Endothelial cell of umbilical vein (primary cell): ENCODE measurements around the gene CBY2. TPM values are rescaled to one million over a fixed set of nuclear protein-coding genes. Genes with fewer than 3 reads are reported as not detected.

Source experiments
- BruUV-seq: library from RNA; stranded (reverse); fragments of 400-500 nt; replicated peaks from 2 replicates; lab custom pipeline; 2021; lab: Mats Ljungman, UMichigan
- CTCF ChIA-PET: fragments of 300-600, 350-600 bp; sonication (Branson Sonifier 250); formaldehyde crosslinking; loops from one replicate; lab custom pipeline; 2021; ENCODE audit warnings: antibody characterized with exemption, inconsistent platforms; lab: Charles Lee
- POLR2A ChIA-PET: fragments of 300-600, 350-600 bp; sonication (Branson Sonifier 250); formaldehyde crosslinking; loops from one replicate; lab custom pipeline; 2021; ENCODE audit warnings: antibody characterized with exemption, inconsistent platforms; lab: Charles Lee
- DNase-seq: peaks from one replicate; pipeline ENCODE4 v3.0.0-alpha.2; 2011; ENCODE audit warnings: low read depth, low spot score
- FAIRE-seq: peaks from 2 replicates; lab custom pipeline; 2011; peaks lifted over from hg19 to GRCh38; lab: Jason Lieb, UNC
- H2AFZ ChIP-seq: 2 replicates; pipeline ENCODE4 v1.6.0; 2012; ENCODE audit warnings: low read depth, low read length, control low read depth, inconsistent platforms
- H3K27ac ChIP-seq: 2 replicates; pipeline ENCODE4 v1.5.1; 2011; ENCODE audit warnings: low read depth, mild to moderate bottlenecking, control low read depth, low read length, moderate library complexity; ENCODE audit not compliant: insufficient read depth
- H3K27me3 ChIP-seq, 2 experiments: 2 replicates each; pipeline versions ENCODE4 v1.6.0 to v1.6.1; 2011; ENCODE audit warnings: low read length in 2 of 2, mixed read lengths in 1 of 2; ENCODE audit not compliant: control insufficient read depth in 2 of 2, insufficient read depth in 2 of 2
- H3K36me3 ChIP-seq, 2 experiments: 2 replicates in 1 of 2; 3 replicates in 1 of 2; pipeline ENCODE4 v1.5.1; 2011; ENCODE audit warnings: low read length in 2 of 2, mild to moderate bottlenecking in 1 of 2, moderate library complexity in 1 of 2; ENCODE audit not compliant: control insufficient read depth in 2 of 2, insufficient read depth in 2 of 2; ENCODE audit errors: extremely low read depth in 1 of 2
- H3K4me1 ChIP-seq: 3 replicates; pipeline ENCODE4 v1.5.1; 2011; ENCODE audit warnings: mild to moderate bottlenecking, low read length; ENCODE audit not compliant: control insufficient read depth, insufficient read depth; ENCODE audit errors: extremely low read depth
- H3K4me2 ChIP-seq: 2 replicates; pipeline ENCODE4 v1.6.1; 2011; ENCODE audit warnings: low read length, control low read depth, mixed read lengths; ENCODE audit not compliant: insufficient read depth
- H3K4me3 ChIP-seq, 3 experiments: fragments of 200-600 bp in 1 of 3; sonication (generic), shearing (Covaris generic) in 1 of 3; replicated peaks in 1 of 3; 2 replicates each; pipeline ENCODE4 v1.5.1; 2011 to 2016; ENCODE audit warnings: control low read depth in 3 of 3, low read length in 3 of 3, mild to moderate bottlenecking in 2 of 3, inconsistent platforms in 1 of 3, low read depth in 1 of 3, moderate library complexity in 1 of 3; ENCODE audit not compliant: insufficient read depth in 1 of 3
- H3K79me2 ChIP-seq: 2 replicates; pipeline ENCODE4 v1.6.0; 2012; ENCODE audit warnings: low read length, inconsistent platforms; ENCODE audit not compliant: control insufficient read depth, insufficient read depth
- H3K9ac ChIP-seq: replicated peaks from 2 replicates; pipeline ENCODE3; 2011; ENCODE audit warnings: low read length, control low read depth; ENCODE audit not compliant: insufficient read depth; ENCODE audit errors: extremely low read depth
- H3K9me1 ChIP-seq: replicated peaks from 3 replicates; pipeline ENCODE4 v1.6.0; 2011; ENCODE audit warnings: mild to moderate bottlenecking, low read length; ENCODE audit not compliant: control insufficient read depth, insufficient read depth; ENCODE audit errors: extremely low read depth
- H3K9me3 ChIP-seq: replicated peaks from 2 replicates; pipeline ENCODE4 v1.5.1; 2012; ENCODE audit warnings: low read length, inconsistent platforms; ENCODE audit not compliant: control insufficient read depth, insufficient read depth
- H4K20me1 ChIP-seq: replicated peaks from 2 replicates; pipeline ENCODE3; 2011; ENCODE audit warnings: mild to moderate bottlenecking, low read length; ENCODE audit not compliant: control insufficient read depth, insufficient read depth; ENCODE audit errors: extremely low read depth
- CTCF ChIP-seq, 2 donors: IDR thresholded peaks; 1 replicate in 1 of 2; 2 replicates in 1 of 2; pipeline ENCODE4 v1.5.1; 2011; ENCODE audit warnings: low read length in 2 of 2, mild to moderate bottlenecking in 2 of 2, moderate library complexity in 2 of 2, control low read depth in 1 of 2, inconsistent platforms in 1 of 2, low read depth in 1 of 2; ENCODE audit not compliant: insufficient read depth in 1 of 2; ENCODE audit errors: extremely low read depth in 1 of 2
- FOS ChIP-seq: IDR thresholded peaks from 2 replicates; pipeline ENCODE4 v1.6.1; 2011; ENCODE audit warnings: mild to moderate bottlenecking, low read length, moderate library complexity, borderline replicate concordance; ENCODE audit not compliant: insufficient read depth
- JUN ChIP-seq: IDR thresholded peaks from 2 replicates; pipeline ENCODE4 v1.6.1; 2011; ENCODE audit warnings: borderline replicate concordance, low read depth; ENCODE audit not compliant: insufficient read length, insufficient read depth
- MYC ChIP-seq: IDR thresholded peaks from one replicate; pipeline ENCODE4 v1.6.1; 2011; ENCODE audit warnings: mild to moderate bottlenecking, low read depth, low read length
- POLR2A ChIP-seq: IDR thresholded peaks from 2 replicates; pipeline ENCODE4 v1.6.1; 2012; ENCODE audit warnings: low read depth, mild to moderate bottlenecking, control low read depth, low read length
- POLR2AphosphoS5 ChIP-seq: IDR thresholded peaks from 2 replicates; pipeline ENCODE4 v1.6.1; 2012; ENCODE audit warnings: low read depth, mild to moderate bottlenecking, control low read depth, low read length, moderate library complexity; ENCODE audit not compliant: insufficient read depth
- dilution Hi-C: fragments of 300-500 bp; cut with MboI; formaldehyde crosslinking; loops from one replicate; pipeline ENCODE4 v1.15.0; 2019; ENCODE audit warnings: low sequenced_read_pairs; ENCODE audit not compliant: extremely low pct_ligation_motif_present
- intact Hi-C: fragments of 100-400 bp; cut with micrococcal nuclease; formaldehyde crosslinking; loops from one replicate; pipeline ENCODE4 v1.10.0; 2022
- polyA plus RNA-seq, 4 experiments: library from polyadenylated mRNA; depleted of rRNA in 3 of 4; stranded (reverse) in 3 of 4; unstranded in 1 of 4; fragments of >200 nt; gene quantifications; 2 replicates each; pipeline versions ENCODE4 v1.2.1 to v1.2.3, GENCODE V29; 2011 to 2012; ENCODE audit warnings: missing spikeins in 1 of 4
- total RNA-seq: library from RNA; stranded (reverse); gene quantifications from 2 replicates; pipeline ENCODE4 v1.2.3, GENCODE V29; 2021

CBY2 gene
- total and polyA plus RNA-seq, 2 donors (not counting 3 experiments of a cell fraction or from before 2014, with no cell fraction given): not detected

DNA sequence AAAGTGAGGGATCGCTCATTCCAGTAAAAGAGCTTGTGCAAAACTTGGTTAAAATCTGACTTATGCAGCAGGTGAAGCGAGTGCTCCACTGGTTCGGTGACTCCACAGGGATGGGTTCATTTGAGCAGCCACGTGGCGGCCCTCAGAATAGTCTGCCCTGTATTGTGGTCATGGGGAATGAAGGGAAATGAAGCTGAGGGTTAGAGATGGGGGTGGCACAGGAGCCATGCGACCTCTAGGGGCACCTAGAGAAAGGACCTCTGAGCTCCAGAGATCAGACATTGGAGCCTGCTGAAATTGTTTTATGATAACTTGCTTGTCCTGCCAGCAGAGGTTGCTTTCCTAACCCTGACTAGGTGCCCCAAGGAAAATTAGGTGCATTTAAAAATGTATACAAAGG is 26.6 kb downstream of the CBY2 start:
- Histone ChIP-seq H3K4me1 (no peaks in the 10 kb centered on the region), H3K9me3 (no peaks in the 10 kb centered on the region), H3K27ac (no peak overlapping the region), H4K20me1 (no peaks in the 10 kb centered on the region), H3K79me2 (no peaks in the 10 kb centered on the region), H2AFZ (no peak overlapping the region), H3K4me3 (no peak overlapping the region), H3K9me1 (no peaks in the 10 kb centered on the region), H3K9ac (no peak overlapping the region), H3K4me2 (no peak overlapping the region), H3K36me3 (no peaks in the 10 kb centered on the region), H3K27me3 (peaks cover 0 to 8% of the 10 kb centered on the region in 2 experiments)
- no peak for DNase-seq
- FAIRE-seq: no peak
- intact Hi-C loops (loop anchor here (5.0 kb wide), 1 partner anchor 356 kb away; no protein-coding TSS in a partner anchor), dilution Hi-C loops (no loop called here)
- ChIA-PET CTCF (interaction anchor here (0.6 to 1.0 kb wide), 3 partner anchors 38 to 398 kb away, joined by 3 to 5 read pairs (median 3); no protein-coding TSS in a partner anchor), POLR2A (no interaction called here)
- no TSS peak for BruUV-seq
- TF ChIP-seq CTCF (IDR thresholded peaks at IDR 0.05; ENCODE audit: extremely low read depth in 1 of 2, insufficient read depth in 1 of 2, low read depth in 1 of 2, low read length in 2 of 2): peak in 1 of 2 donors; percentile 27
- no peak for TF ChIP-seq MYC
- TF ChIP-seq JUN: no peak
- no peak for TF ChIP-seq POLR2A

GRCh38 chr13:45731455-45731854 is 29.3 kb downstream of the CBY2 start:
- no peaks in the 10 kb centered on the region for H3K9me1 ChIP-seq
- H3K4me3 ChIP-seq: no peak overlapping the region
- H3K27me3 ChIP-seq: no peaks in the 10 kb centered on the region
- intact Hi-C loops (no loop called here), dilution Hi-C loops (no loop called here)
- H3K4me2 ChIP-seq: no peak overlapping the region
- no peak for FAIRE-seq
- BruUV-seq: no TSS peak
- H2AFZ ChIP-seq: no peak overlapping the region
- H3K9ac ChIP-seq: no peak overlapping the region
- POLR2A ChIA-PET: no interaction called here
- CTCF ChIA-PET: no interaction called here
- DNase-seq: no peak
- H3K9me3 ChIP-seq: no peaks in the 10 kb centered on the region
- H3K36me3 ChIP-seq: no peaks in the 10 kb centered on the region
- no peaks in the 10 kb centered on the region for H4K20me1 ChIP-seq
- no peaks in the 10 kb centered on the region for H3K4me1 ChIP-seq
- no peaks in the 10 kb centered on the region for H3K79me2 ChIP-seq
- TF ChIP-seq FOS (no peak), POLR2AphosphoS5 (no peak)
- H3K27ac ChIP-seq: no peak overlapping the region
